H54 (cell line): ENCODE results near the gene IL20.

Experiments
- DNase-seq: peaks from one replicate; pipeline ENCODE4 v3.0.0; 2011; ENCODE audit warnings: low spot score, mixed read lengths; ENCODE audit not compliant: insufficient read length
- FAIRE-seq: peaks from 3 replicates; lab custom pipeline; 2011; peaks lifted over from hg19 to GRCh38; lab: Jason Lieb, UNC
- POLR2A ChIP-seq: IDR thresholded peaks from 2 replicates; pipeline ENCODE4 v1.6.1; 2011; ENCODE audit warnings: low read depth, mild to moderate bottlenecking, low read length

Gene IL20

DNA sequence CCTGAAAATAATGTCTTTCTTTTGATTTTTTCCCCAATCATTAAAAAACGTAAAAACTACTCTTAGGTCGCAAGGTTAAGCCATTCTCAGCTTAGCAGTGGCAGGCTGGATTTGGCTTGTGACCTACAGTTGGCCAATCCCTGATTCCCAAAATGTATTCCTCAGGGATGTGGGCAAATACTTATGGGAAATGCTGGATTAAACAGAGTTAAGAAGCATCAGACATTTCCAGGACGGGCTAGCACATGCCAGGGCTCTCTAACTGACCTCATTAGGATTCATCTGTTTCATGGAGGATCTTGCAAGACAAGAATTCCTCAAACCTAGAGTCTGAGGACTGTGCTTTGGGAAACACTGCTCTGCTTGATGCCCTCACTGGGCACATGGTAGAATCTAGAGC lies 30.8 kb downstream of the IL20 start:
- no peak for TF ChIP-seq POLR2A
- DNase-seq, result no peak
- no peak for FAIRE-seq

- DNase-seq, result no peak
- no peak for TF ChIP-seq POLR2A
- FAIRE-seq, result no peak
These were observed 31.8 kb downstream of the IL20 start, which contains the start of gene IL24 for GRCh38 chr1:206897175-206897574. Gene IL24, plus strand, starts transcription at chr1:206897443. Its CDS starts 390 bp downstream, at chr1:206897833.

DNA sequence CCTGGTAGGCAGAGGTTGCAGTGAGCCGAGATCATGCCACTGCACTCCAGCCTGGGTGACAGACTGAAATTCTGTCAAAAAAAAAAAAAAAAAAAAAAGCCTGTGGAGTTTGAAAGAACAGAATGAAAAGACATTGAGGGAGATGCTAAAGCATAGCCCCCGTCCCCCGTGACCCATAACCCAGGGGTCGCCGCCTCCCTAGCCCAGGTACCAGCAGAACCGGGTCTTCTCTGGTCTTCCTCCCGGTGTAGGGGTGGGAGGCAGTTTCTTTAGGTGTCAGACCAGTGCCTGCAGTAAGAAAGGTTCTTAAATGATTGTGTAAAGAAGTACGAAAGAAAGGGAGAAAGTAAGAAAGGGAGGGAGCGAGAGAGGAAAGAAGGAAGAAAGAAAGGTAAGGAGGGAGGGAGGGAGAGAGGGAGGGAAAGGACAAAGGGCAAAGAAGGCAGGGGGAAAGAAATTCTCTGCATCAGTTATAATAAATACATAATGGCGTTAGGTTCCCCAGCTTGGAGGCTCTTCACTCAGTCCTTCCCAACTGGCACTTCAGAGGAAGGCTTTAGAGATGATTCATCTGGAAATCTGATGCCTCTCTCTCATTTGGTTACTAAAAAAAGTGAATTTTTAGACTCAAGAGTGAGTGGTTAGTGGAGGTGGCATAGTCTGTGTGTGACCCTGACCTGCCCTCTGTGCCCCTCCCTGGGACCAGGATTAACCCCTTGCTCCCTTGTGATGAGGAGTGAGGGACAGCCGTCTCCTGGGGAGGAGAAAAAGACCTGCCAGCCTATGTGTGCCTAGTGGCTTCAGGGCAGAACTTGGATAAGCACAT lies 32.9 kb downstream of the IL20 start:
- FAIRE-seq, result no peak
- DNase-seq, result no peak

DNA sequence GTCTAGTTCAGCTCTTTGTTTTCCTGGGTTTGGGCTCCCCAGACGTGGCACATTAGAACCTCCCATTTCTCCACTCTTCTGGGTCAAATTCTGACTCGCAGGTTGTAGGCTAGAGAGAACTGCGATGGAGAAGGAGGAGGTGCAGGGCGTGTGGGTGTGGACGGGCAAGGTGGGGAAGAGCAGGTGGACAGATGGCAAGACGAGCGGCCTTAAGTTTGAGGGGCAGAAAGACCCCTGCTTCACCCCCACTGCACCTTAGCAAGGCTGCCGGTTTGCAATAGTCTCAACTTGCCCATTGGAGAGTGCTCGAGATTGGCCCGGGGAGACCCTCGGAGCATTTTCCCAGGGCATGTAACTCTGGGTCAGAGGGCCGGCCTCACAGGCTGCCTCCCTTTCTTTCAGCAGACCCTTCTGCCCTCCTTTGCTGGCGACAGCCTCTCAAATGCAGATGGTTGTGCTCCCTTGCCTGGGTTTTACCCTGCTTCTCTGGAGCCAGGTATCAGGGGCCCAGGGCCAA lies 33.5 kb downstream of the IL20 start:
- no peak for TF ChIP-seq POLR2A
- DNase-seq, result no peak
- FAIRE-seq, result no peak

More for the DNA sequence above, 32.9 kb downstream of the IL20 start:
- no peak for TF ChIP-seq POLR2A

GRCh38 chr1:206899717-206900116 lies 34.3 kb downstream of the IL20 start:
- DNase-seq, result no peak
- FAIRE-seq, result no peak
- TF ChIP-seq POLR2A, result no peak

GRCh38 chr1:206900149-206900548 lies 34.7 kb downstream of the IL20 start:
- DNase-seq, result no peak
- TF ChIP-seq POLR2A, result no peak
- FAIRE-seq, result no peak

DNA sequence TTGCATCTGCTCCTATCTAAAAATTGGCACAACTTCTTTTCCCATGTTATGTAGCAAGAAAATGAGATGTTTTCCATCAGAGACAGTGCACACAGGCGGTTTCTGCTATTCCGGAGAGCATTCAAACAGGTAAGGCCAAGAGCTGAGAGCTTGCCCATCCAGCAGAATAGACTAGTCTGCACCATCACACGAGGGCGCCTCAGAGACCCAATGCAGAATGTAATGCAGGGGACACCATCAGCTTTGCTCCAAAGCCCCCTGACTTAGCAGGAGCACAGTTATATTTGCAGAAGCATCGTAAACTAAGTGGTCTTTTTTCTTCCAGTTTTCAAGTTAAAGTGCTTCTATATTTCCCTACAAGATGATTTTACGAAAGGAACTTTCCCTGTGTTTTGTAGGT lies 36.5 kb downstream of the IL20 start:
- TF ChIP-seq POLR2A, result no peak
- DNase-seq, result no peak
- FAIRE-seq, result no peak

DNA sequence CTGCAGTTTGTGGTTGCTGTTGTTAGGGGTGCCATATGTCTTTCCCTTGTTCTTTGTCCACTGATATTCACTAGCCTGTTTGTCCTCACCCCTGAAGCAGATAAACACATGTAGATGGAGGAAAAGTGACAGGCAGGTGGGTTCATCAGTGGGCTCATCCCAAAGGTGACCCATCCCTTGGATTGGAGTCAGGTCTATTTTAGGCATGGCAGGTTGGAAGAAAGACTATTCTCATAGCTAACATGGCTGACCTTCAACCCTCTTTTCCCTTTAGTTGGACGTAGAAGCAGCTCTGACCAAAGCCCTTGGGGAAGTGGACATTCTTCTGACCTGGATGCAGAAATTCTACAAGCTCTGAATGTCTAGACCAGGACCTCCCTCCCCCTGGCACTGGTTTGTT lies 37.3 kb downstream of the IL20 start:
- DNase-seq (no peak), FAIRE-seq (no peak)
- TF ChIP-seq POLR2A, result no peak

- FAIRE-seq, result no peak
- TF ChIP-seq POLR2A, result no peak
These were observed 38.3 kb downstream of the IL20 start for GRCh38 chr1:206903687-206904086.

GRCh38 chr1:206904423-206905142 lies 39.2 kb downstream of the IL20 start:
- FAIRE-seq (no peak), DNase-seq (no peak)
- TF ChIP-seq POLR2A, result no peak

More at GRCh38 chr1:206903687-206904086, 38.3 kb downstream of the IL20 start:
- DNase-seq, result no peak

DNA sequence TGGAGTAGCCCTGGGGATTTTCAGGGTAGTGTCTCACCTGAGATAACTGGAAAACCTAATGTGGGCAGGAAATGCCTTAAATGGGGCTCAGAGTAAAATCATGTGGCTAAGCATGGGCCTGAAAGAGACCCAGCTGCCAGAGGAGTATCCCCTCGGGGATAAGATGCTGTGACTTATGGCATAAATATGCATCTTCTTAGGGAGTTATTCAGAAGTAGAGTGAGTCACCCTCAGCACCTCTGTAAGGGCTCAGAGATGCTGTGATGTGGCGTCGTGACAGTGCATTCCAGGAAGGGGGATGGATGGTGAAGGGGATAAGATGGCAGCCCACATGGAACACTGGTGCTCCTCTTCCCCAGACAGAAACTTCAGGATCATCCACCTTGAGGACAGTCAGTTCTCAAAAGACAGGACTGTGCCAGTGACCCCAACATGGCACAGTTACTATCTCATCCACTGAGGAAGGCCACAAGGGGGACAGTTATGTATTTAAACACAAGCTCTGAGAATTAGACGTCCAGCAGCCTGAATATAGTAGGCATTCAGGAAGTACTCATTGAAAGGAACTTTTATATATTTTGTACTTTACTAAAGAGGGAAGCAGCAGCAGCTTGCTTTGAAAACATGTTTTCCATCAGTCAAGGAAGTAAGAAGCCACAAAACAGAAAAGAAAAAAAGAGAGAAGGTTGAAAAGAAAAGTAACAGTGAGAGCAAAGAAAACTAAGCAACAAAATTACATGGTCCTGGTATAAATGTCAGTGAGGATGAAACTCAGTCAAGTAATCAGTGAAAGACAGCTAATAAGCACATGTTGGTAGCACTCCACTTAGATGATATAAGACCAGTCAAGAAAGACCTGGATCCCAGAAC lies 40.1 kb downstream of the IL20 start:
- FAIRE-seq (peak; percentile 36), DNase-seq (peak; percentile 87)
- TF ChIP-seq POLR2A, result no peak

GRCh38 chr1:206907304-206907991 lies 42.0 kb downstream of the IL20 start:
- DNase-seq, result no peak
- no peak for FAIRE-seq
- no peak for TF ChIP-seq POLR2A

DNA sequence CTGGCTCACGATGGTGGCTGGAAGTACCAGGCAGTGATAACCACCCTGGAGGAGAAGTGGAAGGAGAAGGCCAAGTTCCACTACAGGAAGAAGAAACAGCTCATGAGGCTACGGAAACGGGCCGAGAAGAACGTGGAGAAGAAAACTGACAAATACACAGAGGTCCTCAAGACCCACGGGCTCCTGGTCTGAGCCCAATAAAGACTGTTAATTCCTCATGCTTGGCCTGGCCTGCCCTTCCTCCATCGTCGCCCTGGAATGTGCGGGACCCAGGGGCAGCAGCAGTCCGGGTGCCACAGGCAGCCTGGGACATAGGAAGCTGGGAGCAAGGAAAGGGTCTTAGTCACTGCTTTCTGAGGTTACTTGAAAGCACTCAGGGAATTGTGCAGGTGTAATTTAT lies 42.6 kb downstream of the IL20 start:
- TF ChIP-seq POLR2A, result no peak
- no peak for DNase-seq
- FAIRE-seq, result no peak
